HG02623 (cell line): Measurements from ENCODE around the gene PAX5.

Experiments used
- ATAC-seq: cut with Tn5 transposase; IDR thresholded peaks from one replicate; pipeline ENCODE4 v1.9.1; 2021; ENCODE audit warnings: moderate library complexity; ENCODE audit not compliant: unreplicated experiment

PAX5 gene

GRCh38 chr9:37025823-37026112, 8.3 kb downstream of the PAX5 start:
- ATAC-seq = no peak

GRCh38 chr9:37025071-37025822, 8.8 kb downstream of the PAX5 start:
- ATAC-seq = no peak

- ATAC-seq = no peak
Observed at GRCh38 chr9:37017546-37017945, 16.5 kb downstream of the PAX5 start.

- ATAC-seq = no peak
Observed at GRCh38 chr9:37011530-37011929, 22.5 kb downstream of the PAX5 start.

GRCh38 chr9:37010976-37011375, 23.1 kb downstream of the PAX5 start:
- ATAC-seq = no peak

GRCh38 chr9:37010180-37010579, 23.9 kb downstream of the PAX5 start:
- ATAC-seq = no peak

GRCh38 chr9:37007295-37007694, 26.8 kb downstream of the PAX5 start:
- no peak for ATAC-seq

GRCh38 chr9:37005517-37006140, 28.4 kb downstream of the PAX5 start:
- no peak for ATAC-seq

- peak; percentile 29 for ATAC-seq
Observed at GRCh38 chr9:37004424-37004935, 29.6 kb downstream of the PAX5 start.

GRCh38 chr9:37002413-37003217, 31.5 kb downstream of the PAX5 start:
- no peak for ATAC-seq

- ATAC-seq = no peak
Observed at GRCh38 chr9:37002036-37002412, 32.0 kb downstream of the PAX5 start.

- ATAC-seq = no peak
Observed at GRCh38 chr9:37001459-37001858, 32.6 kb downstream of the PAX5 start.

- no peak for ATAC-seq
Observed at GRCh38 chr9:36999728-37000333, 34.2 kb downstream of the PAX5 start.

GRCh38 chr9:36997414-36997813, 36.7 kb downstream of the PAX5 start:
- ATAC-seq = no peak

- no peak for ATAC-seq
Observed at GRCh38 chr9:36996706-36997086, 37.4 kb downstream of the PAX5 start.

GRCh38 chr9:36995927-36996705, 38.0 kb downstream of the PAX5 start:
- ATAC-seq = no peak

GRCh38 chr9:36993933-36994764, 39.9 kb downstream of the PAX5 start:
- ATAC-seq = peak; percentile 41

- no peak for ATAC-seq
Observed at GRCh38 chr9:36992501-36993316, 41.4 kb downstream of the PAX5 start.

- ATAC-seq = no peak
Observed at GRCh38 chr9:36991516-36992134, 42.4 kb downstream of the PAX5 start.
